Neural crest cell (in vitro differentiated cells): Measurements from ENCODE around the gene IAH1. TPM values are rescaled to one million over a fixed set of nuclear protein-coding genes. Genes with fewer than 3 reads are reported as not detected.

Source experiments
- DNase-seq: peaks from one replicate; pipeline ENCODE4 v3.0.0; 2021; ENCODE audit warnings: low read depth, mixed read lengths, low spot score
- H3K27ac Mint-ChIP-seq: one replicate; pipeline ENCODE4 v1.8.0; 2021; ENCODE audit warnings: mild to moderate bottlenecking, mixed read lengths; ENCODE audit not compliant: unreplicated experiment
- H3K27me3 Mint-ChIP-seq: 2 replicates; pipeline ENCODE4 v1.8.0; 2021; ENCODE audit warnings: low read depth, mild to moderate bottlenecking, mixed read lengths
- H3K36me3 Mint-ChIP-seq: 2 replicates; pipeline ENCODE4 v1.8.0; 2021; ENCODE audit warnings: low read depth, mild to moderate bottlenecking, mixed read lengths
- H3K4me1 Mint-ChIP-seq: 2 replicates; pipeline ENCODE4 v1.8.0; 2021; ENCODE audit warnings: mixed read lengths
- H3K4me3 Mint-ChIP-seq: one replicate; pipeline ENCODE4 v1.8.0; 2021; ENCODE audit warnings: mild to moderate bottlenecking, mixed read lengths
- H3K9me3 Mint-ChIP-seq: 2 replicates; pipeline ENCODE4 v1.8.0; 2021; ENCODE audit warnings: mixed read lengths
- CTCF ChIP-seq: fragments of 200-600 bp; sonication (generic); conservative IDR thresholded peaks from 2 replicates; pipeline ENCODE4 v1.5.0; 2021; ENCODE audit warnings: antibody characterized with exemption, mild to moderate bottlenecking
- total RNA-seq: library from RNA; stranded (reverse); gene quantifications from 2 replicates; pipeline ENCODE4 v1.2.1, GENCODE V29; 2021

IAH1 gene
- total RNA-seq, 1 donor from 2014 or later, result 38.6 TPM

GRCh38 chr2:9483107-9483506 is 8.8 kb downstream of the IAH1 start:
- no peak overlapping the region for H3K27ac Mint-ChIP-seq
- H3K27me3 Mint-ChIP-seq, result no peaks in the 10 kb centered on the region
- no peak for TF ChIP-seq CTCF
- no peak for DNase-seq
- H3K36me3 Mint-ChIP-seq, result peaks cover 13% of the 10 kb centered on the region
- H3K4me1 Mint-ChIP-seq, result peaks cover 4% of the 10 kb centered on the region
- no peaks in the 10 kb centered on the region for H3K9me3 Mint-ChIP-seq
- no peak overlapping the region for H3K4me3 Mint-ChIP-seq

GRCh38 chr2:9484533-9484932 is 10.2 kb downstream of the IAH1 start:
- DNase-seq, result no peak
- Mint-ChIP-seq H3K36me3 (peaks cover 15% of the 10 kb centered on the region), H3K9me3 (no peaks in the 10 kb centered on the region), H3K27ac (no peak overlapping the region), H3K27me3 (no peaks in the 10 kb centered on the region), H3K4me3 (no peak overlapping the region), H3K4me1 (no peaks in the 10 kb centered on the region)
- TF ChIP-seq CTCF, result no peak

GRCh38 chr2:9488583-9489547 is 14.5 kb downstream of the IAH1 start:
- no peak overlapping the region for H3K27ac Mint-ChIP-seq
- peaks cover 26% of the 10 kb centered on the region for H3K36me3 Mint-ChIP-seq
- no peak overlapping the region for H3K4me3 Mint-ChIP-seq
- DNase-seq, result no peak
- no peaks in the 10 kb centered on the region for H3K4me1 Mint-ChIP-seq
- no peaks in the 10 kb centered on the region for H3K9me3 Mint-ChIP-seq
- TF ChIP-seq CTCF, result no peak
- H3K27me3 Mint-ChIP-seq, result no peaks in the 10 kb centered on the region

- Mint-ChIP-seq H3K4me3 (no peak overlapping the region), H3K4me1 (peaks cover 4% of the 10 kb centered on the region), H3K27me3 (no peaks in the 10 kb centered on the region), H3K9me3 (no peaks in the 10 kb centered on the region), H3K27ac (no peak overlapping the region), H3K36me3 (peaks cover 26% of the 10 kb centered on the region)
- DNase-seq, result no peak
- TF ChIP-seq CTCF, result no peak
Measured at GRCh38 chr2:9490789-9491188, 16.4 kb downstream of the IAH1 start.

- H3K9me3 Mint-ChIP-seq, result no peaks in the 10 kb centered on the region
- TF ChIP-seq CTCF, result no peak
- H3K4me3 Mint-ChIP-seq, result no peak overlapping the region
- DNase-seq, result no peak
- H3K36me3 Mint-ChIP-seq, result peaks cover 22% of the 10 kb centered on the region
- no peaks in the 10 kb centered on the region for H3K27me3 Mint-ChIP-seq
- no peak overlapping the region for H3K27ac Mint-ChIP-seq
- peaks cover 4% of the 10 kb centered on the region for H3K4me1 Mint-ChIP-seq
Measured at GRCh38 chr2:9492927-9493326, 18.6 kb downstream of the IAH1 start.
